HG02759 (cell line): ENCODE results near the gene PIGQ.

ENCODE experiments used
- ATAC-seq: cut with Tn5 transposase; IDR thresholded peaks from one replicate; pipeline ENCODE4 v1.9.1; 2021; ENCODE audit warnings: mild to moderate bottlenecking, moderate library complexity; ENCODE audit not compliant: unreplicated experiment

The PIGQ gene

GRCh38 chr16:569445-570254, at the start of gene PIGQ:
Gene PIGQ (plus strand): TSS chr16:569968. CDS start chr16:574075, 4,107 bp downstream.
- peak; percentile 78 for ATAC-seq

GRCh38 chr16:520847-521246, 48.9 kb upstream of the PIGQ start:
- no peak for ATAC-seq

- ATAC-seq: no peak
These were observed 48.2 kb upstream of the PIGQ start for GRCh38 chr16:521381-522210.

- no peak for ATAC-seq
These were observed 47.3 kb upstream of the PIGQ start for GRCh38 chr16:522320-523096.

- no peak for ATAC-seq
These were observed 46.5 kb upstream of the PIGQ start for GRCh38 chr16:523097-523741.

GRCh38 chr16:524274-525040, 45.3 kb upstream of the PIGQ start:
- no peak for ATAC-seq

GRCh38 chr16:525123-525519, 44.6 kb upstream of the PIGQ start:
- ATAC-seq: no peak

- no peak for ATAC-seq
These were observed 44.1 kb upstream of the PIGQ start for GRCh38 chr16:525520-526180.

- no peak for ATAC-seq
These were observed 43.4 kb upstream of the PIGQ start for GRCh38 chr16:526181-527014.

GRCh38 chr16:527015-527903, 42.5 kb upstream of the PIGQ start, which contains the start of gene CAPN15:
Gene CAPN15 (plus strand): TSS chr16:527712. CDS start chr16:546839, 19,127 bp downstream.
- ATAC-seq: peak; percentile 74

- peak; percentile 10 for ATAC-seq
These were observed 41.4 kb upstream of the PIGQ start for GRCh38 chr16:528111-529011.

GRCh38 chr16:529012-529575, 40.7 kb upstream of the PIGQ start:
- ATAC-seq: no peak

- ATAC-seq: no peak
These were observed 39.5 kb upstream of the PIGQ start for GRCh38 chr16:530111-530817.

- ATAC-seq: no peak
These were observed 38.2 kb upstream of the PIGQ start for GRCh38 chr16:531494-532125.
